DLD1 (cell line): ENCODE data around the gene NKX1-2.

Experiments
- in situ Hi-C: cut with HindIII; loops from 2 replicates; pipeline ENCODE4 v1.10.0; 2017; ENCODE audit warnings: low sequenced_read_pairs

NKX1-2 gene

DNA sequence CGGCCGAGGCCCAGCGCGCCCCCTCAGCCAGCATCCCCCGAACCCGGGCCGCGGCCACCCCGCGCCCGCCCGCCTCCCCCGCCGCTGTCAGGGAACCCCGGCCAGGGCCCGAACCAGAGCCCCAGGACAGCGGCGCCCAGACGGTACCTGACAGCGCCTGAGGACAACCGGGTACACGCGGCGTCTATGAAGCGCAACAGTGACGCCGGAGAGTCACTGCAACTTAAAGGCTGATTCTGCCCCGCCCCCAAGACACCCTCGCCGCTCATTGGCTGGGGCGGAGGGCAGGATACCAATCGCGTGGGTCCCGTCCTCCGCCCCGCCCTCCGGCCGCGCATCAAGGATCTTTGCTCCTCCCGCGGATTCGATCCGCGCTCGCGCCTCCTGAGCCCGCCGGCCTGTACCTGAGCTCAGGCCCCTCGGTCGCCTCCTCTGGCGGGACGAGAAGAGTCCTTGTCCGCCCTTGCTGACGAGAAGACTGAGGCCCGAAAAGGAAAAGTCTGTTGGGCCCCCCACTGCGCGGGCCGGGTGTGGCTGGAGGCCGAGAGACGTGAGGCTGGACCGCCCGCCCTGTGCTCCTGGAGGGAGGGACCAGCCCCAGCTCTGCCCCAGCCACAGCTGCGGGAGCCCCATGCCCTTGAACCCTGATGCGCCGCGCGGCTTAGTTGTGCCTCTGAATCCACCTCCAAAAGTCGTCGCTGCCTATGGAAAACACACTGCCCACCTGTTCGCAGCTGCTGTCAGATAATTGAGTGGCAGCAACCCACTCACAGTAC is 30.9 kb downstream of the NKX1-2 start, which contains the start of gene OAT:
OAT (minus strand) TSS at position 198 of the 776 bp plus-strand sequence. CDS start 6,752 bp downstream, outside the sequence.
- in situ Hi-C loops = no loop called here

DNA sequence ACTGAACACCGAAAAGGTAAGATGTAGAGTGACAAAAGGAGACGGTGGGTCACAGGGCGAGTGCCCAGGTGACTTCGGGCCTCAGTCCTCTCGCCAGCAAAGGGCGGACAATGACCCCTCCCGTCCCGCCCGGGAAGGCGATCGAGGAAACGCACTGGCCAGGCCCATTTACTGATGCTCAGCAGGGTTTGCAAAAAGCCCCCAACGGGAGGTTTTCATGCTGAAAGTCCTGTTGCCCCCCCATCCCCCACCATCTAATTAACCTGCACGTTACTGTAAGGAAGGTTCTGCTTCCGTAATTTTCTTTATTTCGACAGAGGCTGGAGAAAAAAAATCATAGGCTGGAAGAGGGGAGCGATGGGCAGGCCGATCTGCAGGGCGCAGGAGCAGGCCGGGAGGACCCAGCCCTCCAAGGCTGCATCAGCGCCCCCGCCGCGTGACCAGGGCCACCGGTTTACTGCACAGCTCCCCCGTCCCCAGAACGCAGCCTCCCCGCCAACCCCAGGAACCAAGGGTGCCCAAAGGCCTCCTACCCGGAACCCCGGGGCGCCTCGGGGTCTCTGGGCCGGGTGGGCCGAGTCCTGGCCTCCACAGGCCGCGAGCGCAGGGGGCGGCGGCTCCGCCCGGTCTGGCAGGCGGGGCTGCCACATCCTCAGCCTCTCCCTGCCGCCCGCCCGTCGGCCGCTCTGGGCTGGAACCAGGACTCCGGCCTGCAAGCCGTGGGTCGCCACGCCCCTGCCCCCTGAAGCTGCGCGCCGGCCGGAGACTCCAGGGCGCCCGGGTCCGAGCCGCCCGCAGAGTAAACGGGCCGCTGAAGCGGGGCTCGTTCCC is 31.7 kb downstream of the NKX1-2 start:
- in situ Hi-C loops = no loop called here

GRCh38 chr10:124416733-124417132 is 33.1 kb downstream of the NKX1-2 start:
- in situ Hi-C loops = no loop called here

GRCh38 chr10:124415210-124415609 is 34.6 kb downstream of the NKX1-2 start:
- in situ Hi-C loops = no loop called here

GRCh38 chr10:124414076-124414475 is 35.8 kb downstream of the NKX1-2 start:
- in situ Hi-C loops = no loop called here

GRCh38 chr10:124409696-124410095 is 40.1 kb downstream of the NKX1-2 start:
- in situ Hi-C loops = no loop called here

GRCh38 chr10:124408357-124408756 is 41.5 kb downstream of the NKX1-2 start:
- in situ Hi-C loops = no loop called here

DNA sequence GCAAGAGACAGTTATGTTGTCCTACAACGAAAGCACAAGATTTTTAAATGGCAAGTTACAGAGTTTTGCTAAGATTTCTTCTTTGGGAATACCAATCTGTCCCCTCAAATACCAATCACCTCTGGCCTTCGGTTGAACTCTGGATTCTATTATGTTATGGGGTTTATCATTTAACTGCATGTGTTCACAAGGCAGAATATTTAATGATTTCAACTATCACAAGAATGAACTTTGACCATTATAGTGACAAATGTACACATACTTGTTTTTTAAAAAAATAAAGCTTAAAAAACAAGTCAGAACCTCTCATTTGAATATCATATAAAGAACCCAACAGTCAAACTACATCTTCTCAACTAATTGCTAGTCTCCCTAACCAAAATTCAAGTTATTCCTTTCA is 42.4 kb downstream of the NKX1-2 start:
- in situ Hi-C loops = no loop called here

DNA sequence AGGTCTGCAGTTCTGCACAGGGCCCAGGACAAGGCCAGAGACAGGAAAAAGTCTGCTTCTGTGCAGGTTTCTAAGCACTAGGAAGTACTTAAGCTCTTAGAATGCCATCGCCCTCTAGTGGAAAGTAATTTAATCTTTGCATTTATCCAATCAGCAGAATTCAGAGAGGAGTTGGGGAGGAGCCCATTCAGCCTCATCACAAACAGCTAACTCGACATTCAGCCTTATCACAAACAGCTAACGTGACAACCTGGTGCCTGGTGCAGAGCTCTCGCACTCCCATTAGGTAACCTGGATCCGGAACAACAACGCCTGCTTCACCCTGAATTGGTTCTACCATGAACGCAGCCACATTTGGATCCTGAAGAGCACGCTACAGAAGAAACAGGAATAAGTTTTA is 46.3 kb downstream of the NKX1-2 start:
- in situ Hi-C loops = no loop called here

- in situ Hi-C loops = no loop called here
Observed at GRCh38 chr10:124402273-124402672, 47.6 kb downstream of the NKX1-2 start.

DNA sequence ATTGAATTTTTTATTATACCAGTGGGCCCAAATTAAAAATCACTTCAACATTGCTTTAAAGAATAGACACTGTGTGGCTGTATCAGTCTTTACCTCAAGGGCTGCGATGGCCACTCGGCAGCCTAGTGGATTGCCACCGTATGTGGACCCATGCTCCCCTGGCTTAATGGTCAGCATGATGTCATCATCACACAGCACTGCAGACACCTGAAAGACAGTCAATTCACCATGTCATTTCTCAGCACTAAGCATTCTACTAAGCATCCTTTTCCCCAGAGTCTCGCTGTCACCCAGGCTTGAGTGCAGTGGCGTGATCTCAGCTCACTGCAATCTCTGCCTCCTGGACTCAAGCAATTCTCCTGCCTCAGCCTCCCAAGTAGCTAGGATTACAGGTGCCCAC is 48.2 kb downstream of the NKX1-2 start:
- in situ Hi-C loops = no loop called here
